Activated CD8-positive, alpha-beta memory T cell treated with anti-CD3 and anti-CD28 coated beads, Interleukin-2, amount 50 U/mL, for 48 hours (primary cell): Measurements from ENCODE around the gene PTPN4.

Source experiments
- DNase-seq: peaks from one replicate; pipeline ENCODE4 v3.0.0-alpha.2; 2020

PTPN4 gene

GRCh38 chr2:120028795-120029194 is 269.1 kb downstream of the PTPN4 start:
- DNase-seq: no peak

DNA sequence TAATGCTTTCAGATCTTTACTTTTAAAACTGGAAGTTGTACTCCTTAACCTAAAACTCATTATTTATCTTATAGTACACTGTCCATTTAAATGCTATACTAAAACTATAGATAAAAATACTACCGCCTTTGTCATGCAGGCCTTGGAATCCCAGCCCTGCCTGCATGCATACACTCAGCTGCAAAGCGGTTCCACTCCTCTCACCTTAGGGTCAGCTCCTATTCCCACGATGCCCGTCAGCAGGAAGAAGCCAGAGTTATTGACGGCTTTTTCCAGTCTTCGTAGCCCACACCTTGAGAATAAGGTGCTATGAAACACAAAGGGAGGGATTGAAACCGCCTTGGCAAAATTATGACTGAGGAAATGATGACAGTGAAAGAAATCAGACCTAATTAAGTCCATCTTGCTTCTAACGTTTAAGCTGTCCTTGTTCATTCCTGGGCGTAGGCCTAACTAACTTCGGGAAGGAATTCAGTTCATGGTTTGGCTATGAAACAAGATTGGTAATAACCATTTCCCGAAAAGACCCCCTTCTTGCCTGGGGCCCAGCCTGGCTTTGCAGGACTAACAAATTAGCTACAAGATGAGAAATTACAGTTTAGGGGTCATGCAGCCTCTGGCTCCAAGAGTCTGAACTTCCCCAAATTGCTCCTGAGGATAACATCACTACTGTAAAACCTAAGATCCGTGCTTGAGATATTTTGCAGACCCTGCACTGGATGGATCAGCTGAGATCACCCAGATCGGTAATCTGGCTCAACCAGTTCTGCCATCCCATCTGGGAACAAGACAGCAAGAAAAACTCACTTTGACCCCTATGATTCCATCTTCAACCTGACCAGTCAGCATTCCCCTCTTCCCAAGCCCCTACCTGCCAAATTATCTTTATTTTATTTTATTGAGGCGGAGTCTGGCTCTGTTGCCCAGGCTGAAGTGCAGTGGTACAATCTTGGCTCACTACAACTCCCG is 270.2 kb downstream of the PTPN4 start:
- DNase-seq: no peak

- DNase-seq: no peak
Measured at GRCh38 chr2:120032297-120032696, 272.6 kb downstream of the PTPN4 start.
